Activated T-cell treated with anti-CD3 and anti-CD28 coated beads, Interleukin-2, amount 50 U/mL, for 4 hours (primary cell): ENCODE measurements around the gene NUP210. TPM values are rescaled to one million over a fixed set of nuclear protein-coding genes. Genes with fewer than 3 reads are reported as not detected.

Source experiments
- total RNA-seq, 3 donors: library from RNA; stranded (reverse); gene quantifications; one replicate each; pipeline ENCODE4 v1.2.1, GENCODE V29; 2021

The NUP210 gene
- total RNA-seq, 3 donors from 2014 or later, result 80.3 to 83.4 (median 82.0) TPM

Other genes starting within 250 kb of the NUP210 start
- gene HDAC11, start 60.0 kb upstream of the NUP210 start, total RNA-seq, result 1 to 10 TPM; 2.0 to 2.6 (median 2.3) TPM
- gene FBLN2, start 128.8 kb upstream of the NUP210 start, total RNA-seq, result under 1 TPM; 0.16 to 0.63 (median 0.16) TPM